Cardiac fibroblast (primary cell): Measurements from ENCODE around the gene LCN9.

Source experiments
- DNase-seq, 2 donors: peaks; one replicate each; pipeline versions ENCODE4 v3.0.0 to v3.0.0-alpha.2; 2010; ENCODE audit warnings: low read depth in 2 of 2
- H3K4me3 ChIP-seq, 2 donors: replicated peaks in 1 of 2; 1 replicate in 1 of 2; 2 replicates in 1 of 2; pipeline ENCODE4 v1.5.1; 2011; ENCODE audit warnings: low read depth in 2 of 2, low read length in 2 of 2, mild to moderate bottlenecking in 2 of 2, moderate library complexity in 1 of 2
- TF ChIP-seq, protein P1 (sequence below): IDR thresholded peaks from one replicate; pipeline ENCODE4 v1.5.1; 2011; ENCODE audit warnings: low read depth, mild to moderate bottlenecking, low read length, inconsistent platforms

The LCN9 gene

DNA sequence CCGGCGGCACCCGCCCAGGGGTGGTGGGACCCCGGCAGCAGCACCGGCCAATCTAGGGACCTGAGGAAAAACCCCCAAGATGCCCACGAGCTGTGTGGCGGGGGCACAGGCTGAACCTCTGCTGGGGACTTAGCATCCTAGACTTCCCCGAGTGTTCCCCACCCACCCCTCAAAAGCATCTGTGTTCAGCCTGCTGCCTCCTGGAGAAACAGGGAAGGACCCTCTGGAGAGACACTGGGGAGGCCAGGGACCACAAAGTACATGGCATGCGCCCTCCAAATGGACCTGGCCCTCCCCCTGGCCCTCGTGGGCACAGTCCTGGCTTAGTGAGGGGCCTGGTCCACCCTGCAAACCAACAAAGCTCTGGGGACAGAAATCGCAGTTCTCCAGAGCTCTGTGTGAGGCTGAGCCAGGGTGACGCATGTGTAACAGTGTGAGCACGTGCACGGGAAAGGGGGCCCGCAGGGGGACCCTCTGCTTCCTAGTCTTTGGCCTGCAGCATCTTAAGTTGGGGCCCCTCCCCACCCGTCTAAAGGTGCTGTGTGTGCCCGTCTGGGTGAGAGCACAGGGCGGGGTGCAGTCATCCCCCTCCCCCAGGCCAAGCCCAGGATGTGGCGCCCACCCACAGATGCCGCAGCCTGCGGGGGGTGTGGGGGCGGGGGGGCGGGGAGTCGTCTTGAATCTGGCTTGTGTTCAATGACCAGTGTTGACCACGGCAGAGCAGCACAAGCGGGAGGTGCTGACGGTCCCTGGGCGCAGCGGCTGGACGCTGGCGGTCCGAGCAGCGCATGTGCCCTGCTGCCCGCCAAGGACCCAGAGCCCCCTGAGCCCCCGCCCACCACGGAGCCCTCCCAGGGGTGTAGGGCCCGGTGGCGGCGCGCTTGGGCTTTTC lies 38.2 kb downstream of the LCN9 start:
- no peak overlapping the region for H3K4me3 ChIP-seq
- TF ChIP-seq, protein P1, sequence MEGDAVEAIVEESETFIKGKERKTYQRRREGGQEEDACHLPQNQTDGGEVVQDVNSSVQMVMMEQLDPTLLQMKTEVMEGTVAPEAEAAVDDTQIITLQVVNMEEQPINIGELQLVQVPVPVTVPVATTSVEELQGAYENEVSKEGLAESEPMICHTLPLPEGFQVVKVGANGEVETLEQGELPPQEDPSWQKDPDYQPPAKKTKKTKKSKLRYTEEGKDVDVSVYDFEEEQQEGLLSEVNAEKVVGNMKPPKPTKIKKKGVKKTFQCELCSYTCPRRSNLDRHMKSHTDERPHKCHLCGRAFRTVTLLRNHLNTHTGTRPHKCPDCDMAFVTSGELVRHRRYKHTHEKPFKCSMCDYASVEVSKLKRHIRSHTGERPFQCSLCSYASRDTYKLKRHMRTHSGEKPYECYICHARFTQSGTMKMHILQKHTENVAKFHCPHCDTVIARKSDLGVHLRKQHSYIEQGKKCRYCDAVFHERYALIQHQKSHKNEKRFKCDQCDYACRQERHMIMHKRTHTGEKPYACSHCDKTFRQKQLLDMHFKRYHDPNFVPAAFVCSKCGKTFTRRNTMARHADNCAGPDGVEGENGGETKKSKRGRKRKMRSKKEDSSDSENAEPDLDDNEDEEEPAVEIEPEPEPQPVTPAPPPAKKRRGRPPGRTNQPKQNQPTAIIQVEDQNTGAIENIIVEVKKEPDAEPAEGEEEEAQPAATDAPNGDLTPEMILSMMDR: no peak
- DNase-seq: no peak

DNA sequence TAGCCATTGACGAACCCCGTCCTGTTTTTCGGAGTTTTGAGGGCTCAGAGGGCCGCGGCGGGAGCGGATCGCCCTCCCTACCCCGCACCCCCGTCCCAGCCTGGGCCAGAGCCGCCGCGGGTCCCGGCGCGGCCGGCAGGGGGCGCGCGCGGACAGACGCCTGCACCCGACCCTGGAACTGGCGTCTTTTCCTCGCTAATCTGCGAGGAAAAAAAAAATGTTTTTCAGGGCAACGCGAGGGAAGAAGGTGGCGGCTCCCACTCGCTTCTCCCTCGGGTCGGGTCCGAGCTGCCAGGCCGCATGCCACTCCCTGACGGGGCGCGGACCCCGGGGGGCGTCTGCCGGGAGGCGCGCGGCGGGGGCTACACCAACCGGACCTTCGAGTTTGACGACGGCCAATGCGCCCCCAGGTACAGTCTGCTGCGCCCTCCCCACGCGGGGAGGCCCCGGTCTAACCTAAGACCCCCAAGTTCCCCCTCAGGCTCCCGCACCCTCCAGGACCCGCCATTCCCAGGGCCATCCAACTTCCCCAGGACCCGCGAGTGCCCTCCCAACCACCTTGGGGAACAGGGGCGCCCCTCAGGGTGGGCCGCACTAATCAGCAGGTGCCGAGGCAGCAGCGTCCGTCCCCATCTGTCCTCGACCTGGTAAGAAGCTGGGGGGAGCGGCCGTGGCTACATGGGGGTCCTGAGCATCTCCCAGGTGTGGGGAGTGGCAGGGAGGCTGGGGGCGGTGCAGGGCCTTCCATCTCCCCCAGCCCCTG lies 39.0 kb downstream of the LCN9 start, which contains the start of gene KCNT1:
TSS of gene KCNT1 (plus strand) at position 227 of the 763 bp plus-strand sequence. CDS start at position 301, 74 bp downstream.
- peak; percentile 42 to 53 for DNase-seq
- H3K4me3 ChIP-seq: no peak within 1 kb of the TSS

DNA sequence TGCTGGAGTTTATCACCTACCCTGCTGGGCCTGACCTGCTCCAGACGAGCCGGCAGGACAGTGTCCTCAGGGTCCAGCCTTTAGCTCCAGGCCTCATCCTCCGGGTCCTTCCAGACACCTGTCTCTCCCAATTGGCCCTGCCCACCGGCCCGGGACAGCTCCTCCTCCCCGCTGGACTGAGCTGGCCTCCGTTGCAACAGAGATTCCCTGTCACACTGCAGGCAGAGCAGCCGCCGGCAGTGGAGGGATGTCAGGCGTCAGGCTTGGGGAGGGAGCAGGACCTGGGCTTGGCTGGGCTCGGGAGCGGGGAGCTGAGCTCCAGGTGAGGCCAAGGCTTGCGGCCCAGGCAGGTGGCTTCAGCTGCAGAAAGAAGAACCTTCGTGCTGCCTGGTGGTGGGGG lies 40.6 kb downstream of the LCN9 start:
- DNase-seq: no peak
- TF ChIP-seq, protein P1: no peak
- no peak overlapping the region for H3K4me3 ChIP-seq

More for the DNA sequence above, 39.0 kb downstream of the LCN9 start, which contains the start of gene KCNT1:
- TF ChIP-seq, protein P1: peak; percentile 36

DNA sequence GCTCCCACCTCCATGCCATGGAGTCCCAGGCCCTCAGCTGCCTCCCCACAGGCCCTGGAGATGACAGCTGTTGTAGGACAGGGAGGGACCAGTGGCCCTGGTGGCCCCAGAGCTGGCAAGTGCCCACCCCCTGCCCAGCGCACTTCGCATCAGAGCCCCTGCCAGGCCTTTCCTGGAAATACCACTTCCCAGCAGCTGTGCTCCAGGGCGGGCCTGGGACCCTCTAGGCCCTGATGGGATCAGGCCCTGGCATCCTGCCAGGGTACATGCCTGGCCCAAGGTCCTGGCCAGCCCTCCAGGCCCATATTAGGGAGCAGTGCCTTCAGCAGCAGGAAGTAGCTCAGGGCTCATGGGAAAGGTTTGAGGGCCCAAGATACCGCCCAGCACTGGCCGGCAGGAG lies 41.4 kb downstream of the LCN9 start:
- peak in 1 of 2 donors; percentile 17 for DNase-seq
- TF ChIP-seq, protein P1: no peak
- no peak overlapping the region for H3K4me3 ChIP-seq

DNA sequence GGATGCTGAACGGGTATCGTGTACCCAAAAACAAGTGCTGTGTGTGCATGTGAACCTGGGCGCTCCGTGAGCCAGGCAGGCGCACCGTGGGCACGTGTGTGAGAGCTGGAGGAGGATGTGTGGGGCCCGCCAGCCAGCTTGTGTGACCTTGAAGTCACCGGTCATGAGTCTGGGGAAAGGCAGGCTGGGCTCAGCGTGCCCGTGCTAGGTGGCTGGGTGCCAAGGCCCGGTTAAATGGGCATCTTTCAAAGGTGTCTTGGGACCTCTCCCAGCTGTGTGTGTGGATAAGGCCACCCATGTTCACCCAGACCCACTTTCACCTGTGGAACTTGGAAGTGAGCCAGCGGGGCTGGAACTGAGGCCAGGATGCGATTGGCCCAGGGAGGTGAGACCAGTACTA lies 42.3 kb downstream of the LCN9 start:
- TF ChIP-seq, protein P1: no peak
- DNase-seq: no peak
- no peak overlapping the region for H3K4me3 ChIP-seq

DNA sequence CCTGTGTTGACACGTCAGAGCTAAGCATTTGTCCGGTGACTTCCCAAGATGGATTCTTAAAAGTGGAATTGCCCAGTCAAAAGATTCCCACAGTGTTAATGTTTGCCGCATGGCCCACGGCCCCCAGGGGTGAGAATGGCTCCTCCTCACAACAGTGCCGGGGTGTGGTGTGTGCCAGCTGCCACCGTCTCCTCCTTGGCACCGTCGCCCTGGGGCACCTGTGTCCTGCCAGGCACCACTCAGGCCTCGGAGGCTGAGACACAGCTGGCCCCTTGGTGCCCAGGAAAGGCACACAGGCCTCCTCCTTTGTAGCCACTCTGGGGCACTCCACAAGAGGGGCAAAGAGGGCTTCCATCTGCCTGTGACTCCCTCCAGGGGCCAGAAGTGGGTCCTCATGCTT lies 43.2 kb downstream of the LCN9 start:
- TF ChIP-seq, protein P1: no peak
- H3K4me3 ChIP-seq: no peak overlapping the region
- no peak for DNase-seq
